ENCODE data around the gene ZNF622. TPM values are rescaled to one million over a fixed set of nuclear protein-coding genes. Genes with fewer than 3 reads are reported as not detected.

ZNF622 gene
- total RNA-seq, 1 donor, result 30.8 TPM

- H3K4me3 ChIP-seq (ENCODE audit: low read depth, low read length), result peak overlapping the region; percentile 90
- TF ChIP-seq, protein P1, sequence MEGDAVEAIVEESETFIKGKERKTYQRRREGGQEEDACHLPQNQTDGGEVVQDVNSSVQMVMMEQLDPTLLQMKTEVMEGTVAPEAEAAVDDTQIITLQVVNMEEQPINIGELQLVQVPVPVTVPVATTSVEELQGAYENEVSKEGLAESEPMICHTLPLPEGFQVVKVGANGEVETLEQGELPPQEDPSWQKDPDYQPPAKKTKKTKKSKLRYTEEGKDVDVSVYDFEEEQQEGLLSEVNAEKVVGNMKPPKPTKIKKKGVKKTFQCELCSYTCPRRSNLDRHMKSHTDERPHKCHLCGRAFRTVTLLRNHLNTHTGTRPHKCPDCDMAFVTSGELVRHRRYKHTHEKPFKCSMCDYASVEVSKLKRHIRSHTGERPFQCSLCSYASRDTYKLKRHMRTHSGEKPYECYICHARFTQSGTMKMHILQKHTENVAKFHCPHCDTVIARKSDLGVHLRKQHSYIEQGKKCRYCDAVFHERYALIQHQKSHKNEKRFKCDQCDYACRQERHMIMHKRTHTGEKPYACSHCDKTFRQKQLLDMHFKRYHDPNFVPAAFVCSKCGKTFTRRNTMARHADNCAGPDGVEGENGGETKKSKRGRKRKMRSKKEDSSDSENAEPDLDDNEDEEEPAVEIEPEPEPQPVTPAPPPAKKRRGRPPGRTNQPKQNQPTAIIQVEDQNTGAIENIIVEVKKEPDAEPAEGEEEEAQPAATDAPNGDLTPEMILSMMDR (IDR thresholded peaks at IDR 0.05; ENCODE audit: insufficient read depth, low read length), result no peak
- peak; percentile 63 for DNase-seq (ENCODE audit: low read depth)
These were observed 2.0 kb upstream of the ZNF622 start for GRCh38 chr5:16467363-16468219.

DNA sequence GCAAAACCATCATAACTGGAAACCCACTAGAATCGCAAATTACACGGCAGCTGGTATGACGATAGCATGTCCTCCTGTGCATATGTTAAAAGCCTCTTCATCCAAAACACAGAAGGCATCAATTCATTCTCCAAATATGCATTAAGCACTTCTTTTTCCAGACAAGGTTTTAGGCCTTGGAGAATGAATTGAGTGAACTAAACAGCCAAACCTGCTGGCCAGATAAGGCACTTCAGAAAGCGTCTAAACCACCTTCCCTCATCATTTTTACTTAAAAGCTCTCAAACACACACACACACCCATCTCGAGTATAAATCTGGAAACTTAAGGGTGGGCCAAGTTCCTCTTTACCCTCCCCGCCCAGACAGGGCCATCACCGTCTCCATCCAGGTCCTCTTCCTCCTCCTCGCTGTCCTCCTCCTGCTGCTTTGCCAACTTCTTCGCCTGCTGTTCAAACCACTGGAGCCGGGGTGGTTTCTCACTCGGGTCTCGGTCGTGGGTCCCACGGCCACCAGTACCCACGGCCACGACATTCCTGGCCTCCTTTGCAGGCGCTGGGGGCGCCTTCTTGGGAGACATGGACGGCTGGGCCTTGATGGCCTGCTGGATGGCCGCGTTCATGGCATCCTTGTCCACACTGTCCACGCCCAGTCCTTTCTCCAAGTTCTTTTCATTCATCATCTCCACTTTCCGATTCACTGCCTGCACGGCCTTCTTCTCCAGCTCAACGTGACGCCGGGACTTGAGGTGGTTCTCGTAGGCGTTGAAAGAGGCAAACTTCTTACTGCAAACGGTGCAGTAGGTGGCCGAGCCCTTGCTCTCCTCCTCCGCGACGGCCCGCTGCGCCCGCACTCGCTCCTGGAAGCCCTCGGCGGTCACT is 696 bp downstream of the ZNF622 start:
- DNase-seq (ENCODE audit: low read depth), result peak; percentile 19
- TF ChIP-seq, protein P1 (IDR thresholded peaks at IDR 0.05; ENCODE audit: insufficient read depth, low read length), result peak; percentile 28
- H3K4me3 ChIP-seq (ENCODE audit: low read depth, low read length), result peak overlapping the region; percentile 90

- H3K4me3 ChIP-seq (ENCODE audit: low read depth, low read length), result peak overlapping the region; percentile 90
- no peak for DNase-seq (ENCODE audit: low read depth)
- TF ChIP-seq, protein P1 (IDR thresholded peaks at IDR 0.05; ENCODE audit: insufficient read depth, low read length), result no peak
These were observed 1.4 kb downstream of the ZNF622 start for GRCh38 chr5:16464231-16464630.

GRCh38 chr5:16461782-16462181 is 3.8 kb downstream of the ZNF622 start:
- no peak overlapping the region for H3K4me3 ChIP-seq (ENCODE audit: low read depth, low read length)
- DNase-seq (ENCODE audit: low read depth), result peak; percentile 59
- TF ChIP-seq, protein P1 (IDR thresholded peaks at IDR 0.05; ENCODE audit: insufficient read depth, low read length), result no peak

DNA sequence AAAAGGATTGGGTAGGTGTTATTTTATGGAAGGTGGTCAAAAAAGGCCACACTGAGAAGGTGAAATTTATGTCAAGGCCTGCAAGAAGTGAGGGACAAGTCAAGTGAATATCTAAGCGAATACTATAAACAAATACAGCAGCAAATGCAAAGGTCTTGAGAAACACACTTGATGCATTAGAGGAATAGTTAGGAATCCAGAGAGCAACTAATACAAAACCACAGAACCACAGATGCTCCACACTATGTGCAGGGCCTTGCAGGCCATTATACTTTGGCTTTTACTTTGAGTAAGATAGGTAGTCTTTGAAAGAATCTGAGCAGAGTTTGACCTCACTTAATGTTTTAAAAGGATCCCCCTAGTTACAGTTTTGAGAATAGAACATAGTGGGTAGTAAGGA is 4.6 kb downstream of the ZNF622 start:
- TF ChIP-seq, protein P1 (IDR thresholded peaks at IDR 0.05; ENCODE audit: insufficient read depth, low read length), result no peak
- DNase-seq (ENCODE audit: low read depth), result no peak
- H3K4me3 ChIP-seq (ENCODE audit: low read depth, low read length), result no peak overlapping the region

GRCh38 chr5:16459451-16459850 is 6.1 kb downstream of the ZNF622 start:
- TF ChIP-seq, protein P1 (IDR thresholded peaks at IDR 0.05; ENCODE audit: insufficient read depth, low read length), result no peak
- H3K4me3 ChIP-seq (ENCODE audit: low read depth, low read length), result no peak overlapping the region
- DNase-seq (ENCODE audit: low read depth), result no peak
